Activated CD8-positive, alpha-beta memory T cell treated with anti-CD3 and anti-CD28 coated beads for 48 hours (primary cell): ENCODE measurements around the gene PTPRK.

ENCODE experiments used
- DNase-seq, 3 experiments: peaks; one replicate each; pipeline ENCODE4 v3.0.0-alpha.2; 2020; ENCODE audit warnings: low read depth in 2 of 3, low spot score in 2 of 3

The PTPRK gene

DNA sequence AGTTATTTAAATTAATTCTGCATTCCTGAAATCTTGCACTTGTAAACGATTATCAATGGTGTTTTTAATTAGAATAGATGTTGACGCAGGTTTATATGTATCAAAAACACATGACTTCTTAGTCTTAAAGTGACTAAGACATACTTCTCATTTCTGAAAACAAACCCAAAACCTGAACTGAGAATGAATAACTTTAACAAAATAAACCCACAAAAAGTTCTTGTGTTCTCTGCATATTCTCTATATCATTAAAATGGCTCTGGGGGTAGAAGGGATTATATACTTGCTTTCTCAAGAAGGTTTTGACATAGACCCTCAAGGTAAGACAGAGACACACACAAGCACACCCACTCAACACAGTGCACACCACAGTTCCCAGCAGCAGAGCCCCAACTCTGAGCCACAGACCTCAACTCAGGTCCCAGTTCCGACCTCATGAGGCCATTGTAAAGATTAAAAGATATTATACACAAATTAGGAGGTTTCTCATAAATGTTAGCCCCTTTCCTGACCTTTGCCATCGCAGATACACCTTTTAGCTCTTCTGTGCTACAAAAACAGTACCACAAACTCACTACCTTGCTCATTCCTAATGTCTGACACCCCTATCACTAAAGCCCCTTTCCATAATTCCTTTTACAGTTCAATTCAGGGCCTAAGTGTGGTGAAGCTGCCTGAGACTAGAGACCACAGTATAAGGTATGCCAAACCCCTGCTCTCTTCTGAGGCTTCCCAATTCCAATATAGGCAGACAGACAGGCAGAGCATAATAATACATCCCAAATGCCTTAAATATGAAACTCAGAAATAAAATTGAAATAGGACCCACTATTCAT lies 267.8 kb downstream of the PTPRK start:
- DNase-seq = no peak

DNA sequence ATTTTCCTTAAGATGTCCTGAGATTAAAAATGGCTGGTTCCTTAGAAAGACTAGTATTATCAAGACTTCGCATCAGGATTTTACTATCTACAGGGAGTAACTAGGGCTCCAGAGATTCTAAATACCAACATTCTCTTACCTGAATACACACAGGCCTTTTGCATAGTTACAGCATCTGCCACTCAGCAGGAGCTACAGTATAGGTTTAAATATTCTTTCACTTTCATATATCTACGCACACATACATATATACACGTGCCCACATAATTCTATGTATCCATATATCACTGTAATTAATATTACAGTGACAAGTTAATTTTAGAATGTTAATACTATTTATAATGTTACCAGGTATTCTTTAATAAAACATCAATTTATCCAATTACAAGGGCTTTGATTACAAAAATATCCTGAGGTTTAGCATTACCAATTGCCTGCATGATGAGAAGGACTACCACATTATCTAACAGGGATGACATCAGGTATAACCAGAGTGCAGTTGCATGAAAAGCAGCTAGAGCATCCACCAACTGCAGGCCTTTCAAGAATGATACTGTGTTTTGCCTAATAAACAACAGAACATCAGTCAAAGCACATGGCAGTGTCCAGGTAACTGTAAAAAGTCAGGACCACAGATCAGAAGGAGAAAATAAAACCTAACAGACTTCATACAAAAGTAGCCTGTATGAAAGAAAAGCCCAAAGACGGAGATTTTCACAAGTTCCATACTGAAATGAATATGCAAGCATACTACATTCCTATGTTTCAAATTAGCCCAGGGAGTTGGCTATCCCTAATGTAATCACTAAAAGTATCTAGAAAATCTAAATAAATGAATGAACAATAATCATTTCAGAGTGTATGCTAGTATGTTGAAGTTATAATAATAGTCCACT lies 268.7 kb downstream of the PTPRK start:
- no peak for DNase-seq

- no peak for DNase-seq
Observed at GRCh38 chr6:128250370-128251070, 269.9 kb downstream of the PTPRK start.

DNA sequence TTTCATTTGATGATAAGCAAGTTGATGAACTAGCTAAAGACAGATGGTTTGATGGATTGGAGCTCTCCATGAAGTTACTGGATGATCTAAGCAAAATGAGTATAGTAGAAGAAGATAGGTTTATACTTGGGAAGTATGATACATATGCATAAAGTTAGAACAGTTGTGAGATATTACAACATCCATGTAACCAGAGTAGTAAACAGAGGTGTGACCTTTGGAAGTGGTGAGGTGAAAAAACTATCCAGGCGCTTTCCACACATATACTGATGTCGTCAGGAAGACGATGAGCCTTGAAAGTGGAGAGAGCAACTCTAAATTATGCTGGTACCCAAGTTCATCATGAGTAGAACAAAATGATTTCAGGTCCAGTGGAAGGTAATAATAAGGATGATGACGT lies 271.0 kb downstream of the PTPRK start:
- DNase-seq = no peak

DNA sequence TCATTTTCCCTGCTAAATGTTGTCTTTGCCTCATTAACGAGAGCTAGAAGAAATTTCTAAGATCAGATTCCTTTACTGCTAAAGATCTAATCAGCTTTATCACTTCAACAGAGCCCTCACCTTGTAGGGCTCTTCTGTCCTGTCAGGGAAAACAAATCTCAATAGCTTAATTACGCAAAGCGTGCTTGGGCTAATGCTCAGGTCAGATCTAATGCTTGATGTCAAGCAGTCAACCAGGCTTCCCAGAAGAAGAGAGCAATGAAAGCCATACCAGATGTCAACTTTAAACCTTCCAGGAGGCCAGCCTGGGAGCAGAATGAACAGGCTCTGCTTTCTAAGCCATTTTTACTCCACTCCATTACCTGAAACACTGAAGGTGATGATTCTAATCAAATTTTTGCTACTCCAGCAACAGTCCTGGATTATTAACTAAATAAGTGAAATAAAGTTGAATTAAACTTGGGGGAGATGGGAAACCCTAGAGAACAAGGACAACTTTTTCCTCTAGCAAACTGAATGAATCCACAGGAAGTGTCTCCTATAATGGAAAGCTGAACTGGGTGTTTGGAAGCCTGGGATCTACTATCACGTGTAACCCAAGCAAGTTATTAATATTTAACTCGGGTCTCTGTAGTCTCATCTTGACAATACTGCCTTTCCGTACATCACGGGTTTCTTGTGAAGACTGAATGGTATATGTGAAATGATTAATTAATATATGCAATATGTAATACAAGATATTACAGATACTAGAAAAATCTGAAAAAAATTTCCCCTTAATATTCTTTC lies 273.7 kb downstream of the PTPRK start:
- no peak for DNase-seq

GRCh38 chr6:128244751-128245405 lies 275.5 kb downstream of the PTPRK start:
- no peak for DNase-seq

- DNase-seq = no peak
Observed at GRCh38 chr6:128242765-128243403, 277.5 kb downstream of the PTPRK start.

DNA sequence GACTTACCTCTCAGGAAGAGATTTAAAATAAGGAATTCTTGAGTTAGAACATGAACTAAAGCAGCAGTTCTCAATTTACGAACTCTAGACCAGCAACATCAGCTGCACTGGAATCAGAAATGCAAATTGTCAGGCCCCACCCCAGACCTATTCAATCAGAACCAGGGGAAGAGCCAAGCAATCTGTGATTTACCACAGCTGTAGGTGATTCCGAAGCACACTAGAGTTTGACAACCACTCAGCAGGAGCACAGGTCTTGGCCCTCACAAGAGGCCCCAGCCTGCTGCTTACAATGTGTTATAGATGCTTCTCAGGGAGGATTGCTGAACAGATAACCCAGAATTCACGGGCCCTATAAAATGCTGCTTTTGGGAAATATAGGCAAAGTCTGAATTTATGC lies 279.2 kb downstream of the PTPRK start:
- DNase-seq = no peak

GRCh38 chr6:128240024-128240428 lies 280.4 kb downstream of the PTPRK start:
- DNase-seq = no peak

DNA sequence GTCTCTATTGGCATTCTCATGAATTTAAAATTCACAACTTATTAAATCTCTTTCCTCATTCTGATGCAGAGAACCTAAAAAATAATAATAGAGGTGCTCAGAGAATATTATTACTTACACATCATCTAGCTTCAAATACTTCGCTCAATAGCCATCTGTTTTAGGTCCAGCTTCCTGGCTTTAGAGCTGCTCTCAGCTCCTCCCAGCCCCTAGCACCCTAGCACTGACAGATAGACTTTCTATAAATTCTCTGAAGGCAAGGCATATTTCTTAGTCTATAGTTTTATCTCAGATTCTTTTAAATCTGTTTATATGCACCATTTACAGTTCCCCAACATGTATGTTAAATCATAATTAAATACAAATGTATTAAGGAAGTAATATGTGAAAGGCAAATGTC lies 281.3 kb downstream of the PTPRK start:
- DNase-seq = no peak

GRCh38 chr6:128238225-128238624 lies 282.2 kb downstream of the PTPRK start:
- no peak for DNase-seq

DNA sequence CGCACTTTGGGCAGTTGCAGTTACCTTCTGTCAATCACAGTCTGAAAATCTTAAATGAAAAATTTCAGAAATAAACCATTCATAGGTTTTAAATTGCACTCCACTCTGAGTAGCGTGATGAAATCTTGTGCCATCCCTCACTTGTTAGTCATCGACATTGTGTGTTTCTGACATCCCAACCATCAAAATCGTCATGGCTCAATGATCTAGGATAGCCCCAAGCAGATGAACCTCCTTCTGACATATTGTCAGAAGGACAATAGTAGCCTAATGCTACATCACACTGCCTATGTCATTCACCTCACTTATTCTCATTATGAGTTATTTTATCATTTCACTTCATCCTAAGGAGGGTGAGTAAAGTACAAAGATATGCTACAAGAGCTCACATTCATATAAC lies 284.8 kb downstream of the PTPRK start:
- DNase-seq = no peak

DNA sequence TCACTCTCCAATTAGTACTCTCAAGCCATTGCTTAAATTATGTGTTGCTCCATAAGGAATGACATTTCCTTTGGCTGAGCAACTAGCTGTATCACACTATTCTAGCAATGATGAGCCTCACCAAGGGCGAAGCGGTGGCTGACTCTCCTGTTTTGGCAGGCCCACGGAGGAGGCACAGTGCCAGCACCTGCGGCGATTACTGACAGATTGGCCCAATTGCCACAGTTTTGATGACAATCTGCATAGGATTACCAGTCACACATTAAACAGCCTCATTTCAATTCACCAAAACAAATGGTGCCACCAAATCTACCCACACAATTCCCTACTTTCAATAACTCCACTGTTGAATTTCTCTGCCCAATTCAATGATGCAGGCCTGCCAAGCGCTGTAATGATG lies 286.9 kb downstream of the PTPRK start:
- no peak for DNase-seq

GRCh38 chr6:128230267-128230989 lies 290.0 kb downstream of the PTPRK start:
- DNase-seq = no peak

DNA sequence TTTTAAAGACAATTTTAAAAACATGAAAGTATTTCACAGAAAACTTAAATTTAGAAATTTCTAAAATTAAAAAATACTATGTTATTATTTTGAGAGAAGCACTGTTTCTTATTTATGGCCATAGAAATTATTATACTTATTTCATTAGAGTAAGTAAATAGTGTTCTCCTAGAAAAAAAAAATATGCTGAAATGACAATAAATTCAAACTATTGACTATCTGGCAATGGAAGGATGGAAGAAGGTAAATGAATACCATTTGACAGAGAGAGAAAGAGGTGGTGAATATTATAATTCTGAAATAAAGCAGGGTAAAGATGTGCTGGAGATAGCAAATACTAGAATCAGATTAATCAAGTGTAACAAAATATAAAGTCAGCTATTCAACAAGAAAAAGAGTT lies 294.8 kb downstream of the PTPRK start:
- DNase-seq = no peak

GRCh38 chr6:128216917-128217316 lies 303.5 kb downstream of the PTPRK start:
- no peak for DNase-seq

GRCh38 chr6:128209771-128210170 lies 310.6 kb downstream of the PTPRK start:
- DNase-seq = no peak

- no peak for DNase-seq
Observed at GRCh38 chr6:128208851-128209580, 311.4 kb downstream of the PTPRK start.
